Caco-2 (cell line): ENCODE data around the gene IL36B. TPM values are rescaled to one million over a fixed set of nuclear protein-coding genes. Genes with fewer than 3 reads are reported as not detected.

Experiments
- BruUV-seq: library from RNA; stranded (reverse); fragments of 400-500 nt; replicated peaks from 2 replicates; lab custom pipeline; 2021; lab: Mats Ljungman, UMichigan
- CTCF ChIA-PET: fragments of 300-600 bp; sonication (Branson Sonifier 250); formaldehyde crosslinking; loops from one replicate; lab custom pipeline; 2022; ENCODE audit warnings: antibody characterized with exemption; lab: Charles Lee
- POLR2A ChIA-PET: fragments of 300-600 bp; sonication (Branson Sonifier 250); formaldehyde crosslinking; loops from one replicate; lab custom pipeline; 2022; ENCODE audit warnings: antibody characterized with exemption; lab: Charles Lee
- DNase-seq, 2 experiments: peaks; one replicate each; pipeline versions ENCODE4 v3.0.0 to v3.0.0-alpha.2; 2020 to 2022
- H3K27me3 ChIP-seq: replicated peaks from 2 replicates; pipeline ENCODE4 v1.6.0; 2011; ENCODE audit warnings: low read length; ENCODE audit not compliant: control insufficient read depth, insufficient read depth
- H3K36me3 ChIP-seq: 2 replicates; pipeline ENCODE4 v1.5.1; 2011; ENCODE audit warnings: low read length; ENCODE audit not compliant: control insufficient read depth, insufficient read depth
- H3K4me1 ChIP-seq: fragments of 250-450 bp; sonication (Bioruptor Pico); 2 replicates; pipeline ENCODE4 v1.5.1; 2020; ENCODE audit warnings: mild to moderate bottlenecking
- H3K4me3 ChIP-seq: 2 replicates; pipeline ENCODE4 v1.5.1; 2011; ENCODE audit warnings: low read depth, mild to moderate bottlenecking, control low read depth, low read length
- H3K9me3 ChIP-seq: fragments of 250-450 bp; sonication (Bioruptor Pico); 2 replicates; pipeline ENCODE4 v1.5.1; 2020; ENCODE audit warnings: mild to moderate bottlenecking, moderate library complexity
- H3K27ac Mint-ChIP-seq: one replicate; pipeline ENCODE4 v1.8.0; 2022; ENCODE audit warnings: mixed read lengths; ENCODE audit not compliant: unreplicated experiment
- H3K27me3 Mint-ChIP-seq: one replicate; pipeline ENCODE4 v1.8.0; 2022; ENCODE audit warnings: mixed read lengths; ENCODE audit not compliant: insufficient read depth, unreplicated experiment
- H3K36me3 Mint-ChIP-seq: one replicate; pipeline ENCODE4 v1.8.0; 2022; ENCODE audit warnings: mild to moderate bottlenecking, mixed read lengths; ENCODE audit not compliant: insufficient read depth, unreplicated experiment
- H3K4me1 Mint-ChIP-seq: one replicate; pipeline ENCODE4 v1.8.0; 2022; ENCODE audit warnings: low read depth, mixed read lengths; ENCODE audit not compliant: unreplicated experiment
- H3K4me3 Mint-ChIP-seq: one replicate; pipeline ENCODE4 v1.8.0; 2022; ENCODE audit warnings: mild to moderate bottlenecking, moderate library complexity, mixed read lengths; ENCODE audit not compliant: unreplicated experiment
- H3K9me3 Mint-ChIP-seq: one replicate; pipeline ENCODE4 v1.8.0; 2022; ENCODE audit warnings: mixed read lengths; ENCODE audit not compliant: unreplicated experiment
- intact Hi-C: fragments of 100-400 bp; cut with micrococcal nuclease; formaldehyde crosslinking; loops from one replicate; pipeline ENCODE4 v1.10.0; 2022; ENCODE audit not compliant: unreplicated experiment
- total RNA-seq: library from RNA; stranded (reverse); gene quantifications from 2 replicates; pipeline ENCODE4 v1.2.3, GENCODE V29; 2022
- TF ChIP-seq, protein P1 (sequence below), 2 experiments: fragments of 200-600 bp in 1 of 2; IDR thresholded peaks; 1 replicate in 1 of 2; 2 replicates in 1 of 2; pipeline versions ENCODE4 v1.5.1 to v1.8.0; 2011 to 2022; ENCODE audit warnings: antibody characterized with exemption in 1 of 2, control low read depth in 1 of 2, inconsistent platforms in 1 of 2, low read depth in 1 of 2, low read length in 1 of 2, mild to moderate bottlenecking in 1 of 2, moderate library complexity in 1 of 2; ENCODE audit not compliant: insufficient read depth in 1 of 2, severe bottlenecking in 1 of 2, unreplicated experiment in 1 of 2

IL36B gene
- total RNA-seq, 1 experiment from 2014 or later, result not detected

DNA sequence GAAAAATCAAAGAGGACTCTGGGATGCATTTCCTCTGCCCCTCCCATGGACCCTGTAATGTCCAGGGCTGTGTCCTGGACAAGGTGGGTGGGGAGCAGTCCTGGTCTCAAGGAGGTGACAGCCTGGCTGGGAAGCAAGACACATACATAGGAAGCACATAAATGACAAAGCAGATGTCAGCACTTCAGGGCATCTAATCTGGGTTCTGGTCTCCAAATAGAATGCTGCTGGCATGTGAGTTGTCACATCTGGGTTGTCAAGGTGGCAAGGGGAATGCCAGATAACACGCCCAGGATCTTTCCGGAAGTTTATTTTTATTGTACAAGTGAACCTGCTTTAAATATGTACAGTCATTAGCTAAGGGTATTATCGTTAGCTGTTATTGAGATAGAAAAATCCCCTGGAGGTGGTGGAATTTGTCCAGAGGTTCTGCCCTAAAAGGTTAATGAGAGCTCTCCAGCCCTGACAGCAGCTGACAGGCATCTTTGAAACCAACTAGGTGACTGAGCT lies 20.7 kb upstream of the IL36B start:
- no peak overlapping the region for H3K27ac Mint-ChIP-seq
- ChIA-PET CTCF (interaction anchor here (0.6 kb wide), 1 partner anchor 62 kb away, joined by 3 read pairs; no protein-coding TSS in a partner anchor), POLR2A (no interaction called here)
- no TSS peak for BruUV-seq
- H3K9me3 Mint-ChIP-seq, result no peaks in the 10 kb centered on the region
- H3K36me3 Mint-ChIP-seq, result no peaks in the 10 kb centered on the region
- Histone ChIP-seq H3K27me3 (no peaks in the 10 kb centered on the region), H3K9me3 (0 out of 2 replicates have a peak, but pooled peaks cover 4% of the 10 kb centered on the region), H3K4me1 (peaks cover 21% of the 10 kb centered on the region), H3K4me3 (no peak overlapping the region), H3K36me3 (no peaks in the 10 kb centered on the region)
- no peak for DNase-seq
- H3K27me3 Mint-ChIP-seq, result no peaks in the 10 kb centered on the region
- no peak overlapping the region for H3K4me3 Mint-ChIP-seq
- intact Hi-C loops, result no loop called here
- TF ChIP-seq, protein P1, sequence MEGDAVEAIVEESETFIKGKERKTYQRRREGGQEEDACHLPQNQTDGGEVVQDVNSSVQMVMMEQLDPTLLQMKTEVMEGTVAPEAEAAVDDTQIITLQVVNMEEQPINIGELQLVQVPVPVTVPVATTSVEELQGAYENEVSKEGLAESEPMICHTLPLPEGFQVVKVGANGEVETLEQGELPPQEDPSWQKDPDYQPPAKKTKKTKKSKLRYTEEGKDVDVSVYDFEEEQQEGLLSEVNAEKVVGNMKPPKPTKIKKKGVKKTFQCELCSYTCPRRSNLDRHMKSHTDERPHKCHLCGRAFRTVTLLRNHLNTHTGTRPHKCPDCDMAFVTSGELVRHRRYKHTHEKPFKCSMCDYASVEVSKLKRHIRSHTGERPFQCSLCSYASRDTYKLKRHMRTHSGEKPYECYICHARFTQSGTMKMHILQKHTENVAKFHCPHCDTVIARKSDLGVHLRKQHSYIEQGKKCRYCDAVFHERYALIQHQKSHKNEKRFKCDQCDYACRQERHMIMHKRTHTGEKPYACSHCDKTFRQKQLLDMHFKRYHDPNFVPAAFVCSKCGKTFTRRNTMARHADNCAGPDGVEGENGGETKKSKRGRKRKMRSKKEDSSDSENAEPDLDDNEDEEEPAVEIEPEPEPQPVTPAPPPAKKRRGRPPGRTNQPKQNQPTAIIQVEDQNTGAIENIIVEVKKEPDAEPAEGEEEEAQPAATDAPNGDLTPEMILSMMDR (IDR thresholded peaks at IDR 0.05; ENCODE audit: insufficient read depth in 1 of 2, low read depth in 1 of 2, low read length in 1 of 2, severe bottlenecking in 1 of 2, unreplicated experiment in 1 of 2), result no peak
- H3K4me1 Mint-ChIP-seq, result peaks cover 14% of the 10 kb centered on the region

DNA sequence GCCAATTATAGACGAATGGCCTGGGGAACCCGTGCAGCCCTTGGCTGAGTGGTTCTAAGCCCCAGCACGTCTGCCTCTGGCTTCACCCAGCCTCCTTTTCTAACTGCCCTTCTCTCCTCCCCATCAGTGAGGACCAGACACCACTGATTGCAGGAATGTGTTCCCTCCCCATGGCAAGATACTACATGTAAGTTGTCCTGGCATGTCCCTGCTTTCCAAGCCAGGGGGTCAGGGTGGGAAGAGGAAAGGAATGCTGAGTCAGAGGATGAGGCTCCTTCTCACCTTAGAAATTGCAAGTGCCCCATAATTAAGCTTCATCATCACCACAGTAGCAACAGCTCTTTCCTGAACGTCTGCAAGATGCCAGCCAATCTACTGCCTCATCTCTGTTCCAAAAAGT lies 19.9 kb upstream of the IL36B start:
- POLR2A ChIA-PET, result no interaction called here
- no peaks in the 10 kb centered on the region for H3K9me3 Mint-ChIP-seq
- Histone ChIP-seq H3K27me3 (no peaks in the 10 kb centered on the region), H3K36me3 (no peaks in the 10 kb centered on the region), H3K4me1 (peaks cover 29% of the 10 kb centered on the region), H3K9me3 (0 out of 2 replicates have a peak, but pooled peaks cover 4% of the 10 kb centered on the region), H3K4me3 (no peak overlapping the region)
- H3K4me1 Mint-ChIP-seq, result peaks cover 21% of the 10 kb centered on the region
- H3K27ac Mint-ChIP-seq, result no peak overlapping the region
- BruUV-seq, result no TSS peak
- DNase-seq, result no peak
- H3K36me3 Mint-ChIP-seq, result no peaks in the 10 kb centered on the region
- intact Hi-C loops, result no loop called here
- H3K4me3 Mint-ChIP-seq, result no peak overlapping the region
- no peaks in the 10 kb centered on the region for H3K27me3 Mint-ChIP-seq
- TF ChIP-seq, protein P1 (IDR thresholded peaks at IDR 0.05; ENCODE audit: insufficient read depth in 1 of 2, low read depth in 1 of 2, low read length in 1 of 2, severe bottlenecking in 1 of 2, unreplicated experiment in 1 of 2), result no peak
- CTCF ChIA-PET, result no interaction called here

DNA sequence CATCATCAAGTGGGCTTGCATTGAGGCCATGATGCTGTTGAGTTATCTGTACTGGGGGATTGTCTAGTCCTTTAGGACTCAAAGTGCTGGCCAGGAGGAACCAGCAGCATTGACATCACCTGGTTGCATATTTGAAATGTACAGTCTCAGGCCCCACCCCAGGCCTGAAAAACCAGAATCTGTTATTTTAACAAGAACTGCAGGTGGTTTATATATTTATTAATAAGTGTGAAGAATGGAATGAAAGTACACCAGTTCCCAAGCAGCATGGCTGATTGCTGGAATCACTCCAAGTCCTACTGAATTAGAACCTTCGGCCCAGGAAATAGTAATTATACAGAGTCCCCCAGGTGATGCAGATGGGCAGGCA lies 17.9 kb upstream of the IL36B start:
- Mint-ChIP-seq H3K36me3 (no peaks in the 10 kb centered on the region), H3K27ac (no peak overlapping the region), H3K4me3 (no peak overlapping the region), H3K27me3 (no peaks in the 10 kb centered on the region), H3K4me1 (peaks cover 21% of the 10 kb centered on the region), H3K9me3 (peaks cover 10% of the 10 kb centered on the region)
- no peak for DNase-seq
- ChIA-PET POLR2A (no interaction called here), CTCF (no interaction called here)
- Histone ChIP-seq H3K36me3 (no peaks in the 10 kb centered on the region), H3K27me3 (no peaks in the 10 kb centered on the region), H3K9me3 (peaks cover 7% of the 10 kb centered on the region; the same call in 1 of the 2 replicates), H3K4me3 (no peak overlapping the region), H3K4me1 (peaks cover 29% of the 10 kb centered on the region)
- intact Hi-C loops, result no loop called here
- TF ChIP-seq, protein P1 (IDR thresholded peaks at IDR 0.05; ENCODE audit: insufficient read depth in 1 of 2, low read depth in 1 of 2, low read length in 1 of 2, severe bottlenecking in 1 of 2, unreplicated experiment in 1 of 2), result no peak
- no TSS peak for BruUV-seq
